ENCODE results near the gene DMAP1.

GRCh38 chr1:44268054-44268453, 54.8 kb downstream of the DMAP1 start:
- TF ChIP-seq CTCF (IDR thresholded peaks at IDR 0.05) = no peak
- no peak for TF ChIP-seq POLR2A (IDR thresholded peaks at IDR 0.05)
